GM21786 (cell line): Measurements from ENCODE around the gene SPHK1.

Experiments used
- ATAC-seq: cut with Tn5 transposase; IDR thresholded peaks from one replicate; pipeline ENCODE4 v1.9.1; 2021; ENCODE audit not compliant: unreplicated experiment

Gene SPHK1

DNA sequence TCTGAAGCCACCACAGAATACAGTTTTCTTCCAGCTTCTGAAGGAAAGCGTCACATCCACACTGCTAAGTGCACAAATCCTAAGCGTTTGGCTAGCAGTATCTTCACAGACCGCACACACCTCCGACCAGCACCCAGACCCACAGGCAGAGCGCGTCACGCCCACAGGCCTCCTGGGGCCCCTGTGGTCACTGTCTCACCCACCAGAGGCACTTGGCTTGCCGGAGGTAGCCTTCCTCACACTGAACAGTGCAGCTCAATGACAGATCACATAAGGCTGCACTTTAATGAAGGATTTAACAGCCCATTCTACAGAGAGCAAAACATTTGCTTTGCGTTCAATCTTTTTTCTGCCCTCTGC, 21.2 kb downstream of the SPHK1 start:
- ATAC-seq: no peak

DNA sequence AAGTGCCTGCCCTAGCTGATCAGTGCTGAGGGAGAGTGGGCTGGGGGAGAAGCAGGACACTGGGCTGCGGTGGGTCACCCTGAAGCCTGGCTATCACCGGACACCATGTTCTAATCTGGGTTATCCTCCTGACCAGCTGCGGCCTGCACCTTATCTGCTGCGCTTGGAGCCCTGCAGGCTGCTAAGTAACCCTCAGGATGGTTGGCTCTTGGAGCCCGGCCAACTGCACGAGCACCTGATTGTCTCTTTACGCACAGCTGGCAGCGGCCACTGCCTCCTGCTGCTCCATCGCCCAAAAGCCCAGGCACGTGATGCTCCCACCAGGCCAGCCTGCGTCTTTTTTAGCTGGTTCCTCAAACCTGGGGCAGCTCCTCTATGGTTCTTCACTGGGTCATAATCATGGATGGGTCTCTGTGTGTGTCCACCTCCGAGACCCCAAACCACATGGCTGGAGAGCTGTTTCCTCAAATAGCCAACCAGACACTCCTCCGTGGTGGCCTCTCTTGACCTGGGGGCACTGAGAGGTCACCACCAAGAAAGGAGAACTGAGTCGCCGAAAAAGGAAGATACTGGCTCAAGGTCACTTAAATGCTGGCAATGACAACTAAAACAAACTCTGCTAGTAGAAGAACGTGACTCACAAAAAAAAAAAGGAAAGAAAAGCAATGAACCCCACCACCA, 21.7 kb downstream of the SPHK1 start:
- ATAC-seq: no peak

DNA sequence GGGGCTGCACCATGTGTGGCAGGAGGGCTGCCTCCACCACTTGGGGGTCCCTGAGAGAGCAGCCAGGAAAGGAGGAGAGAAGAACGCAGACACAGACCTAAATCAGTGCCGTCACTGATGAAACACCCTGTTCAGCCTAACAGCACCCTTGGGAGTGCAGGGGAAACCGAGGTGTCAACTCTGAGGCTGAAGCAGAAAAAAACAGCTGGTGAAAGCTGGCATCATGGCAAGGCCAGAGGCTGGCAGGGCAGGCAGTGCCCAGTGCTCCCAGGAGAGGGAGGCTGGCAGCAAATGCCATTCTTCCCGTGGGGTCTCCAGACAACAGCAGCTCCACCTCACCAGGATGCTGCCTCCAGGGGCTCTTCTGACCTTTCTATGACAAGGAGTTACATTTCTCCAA, 23.1 kb downstream of the SPHK1 start:
- ATAC-seq: no peak

DNA sequence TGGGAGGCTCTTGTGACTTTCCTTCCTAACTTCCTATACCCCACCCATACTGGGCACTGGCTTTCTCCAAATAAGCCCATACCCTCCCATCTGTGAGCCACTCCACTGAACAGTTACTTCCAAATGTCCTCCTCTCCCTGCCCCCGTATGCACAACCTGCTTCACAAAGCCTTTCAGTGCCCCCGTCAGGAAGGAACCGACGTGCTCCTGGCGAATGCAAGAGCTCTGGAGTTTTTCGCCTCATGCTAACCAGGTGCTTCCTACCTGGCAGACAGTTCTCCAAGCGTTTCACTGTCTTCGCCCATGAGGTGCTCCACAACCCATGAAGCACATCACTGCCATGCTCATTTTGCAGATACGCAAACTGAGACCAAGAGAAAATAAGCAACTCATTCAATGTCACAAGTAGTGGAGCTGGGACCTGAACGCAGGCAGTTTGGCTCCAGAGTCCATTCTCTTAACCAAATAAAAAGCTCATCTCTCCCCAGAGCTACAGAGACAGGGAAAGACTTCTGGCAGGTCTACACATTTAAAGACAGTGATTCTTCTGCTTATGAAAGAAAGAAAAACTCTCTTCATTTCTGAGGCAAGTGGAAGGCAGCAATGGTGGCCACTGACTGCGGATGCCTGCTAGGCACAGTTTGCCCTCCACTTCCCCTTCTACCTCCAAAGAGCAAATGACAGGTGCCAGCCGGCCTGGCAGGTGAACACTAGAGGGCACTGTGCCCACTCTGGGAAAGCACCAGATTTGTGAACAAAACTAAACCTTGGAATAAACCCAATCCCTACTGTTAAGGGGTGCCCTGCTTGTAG, 23.8 kb downstream of the SPHK1 start:
- no peak for ATAC-seq

DNA sequence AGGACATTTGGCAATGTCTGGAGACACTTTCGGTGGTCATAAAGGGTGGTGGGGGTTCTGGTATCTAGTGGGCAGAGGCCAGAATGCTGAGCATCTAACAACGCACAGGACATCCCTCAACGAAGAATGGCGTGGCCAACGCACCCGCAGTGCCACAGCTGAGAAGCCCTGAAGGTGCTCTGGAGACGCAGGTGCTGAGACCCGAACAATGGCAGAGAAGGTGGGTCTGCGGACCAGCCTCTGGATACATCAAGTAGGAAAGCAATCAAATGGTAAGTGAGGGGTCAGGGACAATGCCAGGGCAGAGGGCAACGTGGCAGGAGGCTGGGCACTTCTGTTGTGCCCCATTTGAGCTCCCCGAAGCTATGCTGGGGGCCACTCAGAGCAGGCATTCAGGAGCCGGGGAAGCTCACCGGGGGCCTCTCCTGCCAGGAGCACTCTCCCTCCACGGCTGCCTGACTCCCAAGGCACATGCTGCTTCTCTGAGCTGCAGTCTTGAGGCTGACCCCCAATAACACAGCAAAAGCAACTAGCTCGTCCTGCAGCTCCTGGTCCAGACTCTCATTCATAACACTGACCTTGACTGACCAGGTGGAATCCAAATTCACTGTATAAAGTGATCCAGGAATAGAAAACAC, 26.0 kb downstream of the SPHK1 start:
- no peak for ATAC-seq

DNA sequence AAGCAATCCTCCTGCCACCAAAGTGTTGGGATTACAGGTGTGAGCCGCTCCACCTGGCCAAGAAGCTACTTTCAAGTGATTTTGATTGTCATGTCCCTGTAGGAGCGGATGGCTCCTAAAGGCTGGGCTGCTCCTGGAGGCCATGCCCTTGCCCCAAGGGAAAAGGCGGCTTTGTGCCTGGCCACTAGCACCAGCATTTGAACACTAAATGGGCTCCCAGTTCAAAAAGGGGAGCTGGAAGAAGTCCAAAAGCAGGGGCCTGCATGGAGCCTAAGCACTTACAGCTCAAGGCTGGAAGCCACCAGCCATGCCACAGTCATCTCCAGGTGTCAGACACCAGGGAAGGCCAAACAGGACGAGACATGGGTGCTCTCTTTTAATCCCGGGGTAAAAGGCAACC, 26.8 kb downstream of the SPHK1 start:
- no peak for ATAC-seq

DNA sequence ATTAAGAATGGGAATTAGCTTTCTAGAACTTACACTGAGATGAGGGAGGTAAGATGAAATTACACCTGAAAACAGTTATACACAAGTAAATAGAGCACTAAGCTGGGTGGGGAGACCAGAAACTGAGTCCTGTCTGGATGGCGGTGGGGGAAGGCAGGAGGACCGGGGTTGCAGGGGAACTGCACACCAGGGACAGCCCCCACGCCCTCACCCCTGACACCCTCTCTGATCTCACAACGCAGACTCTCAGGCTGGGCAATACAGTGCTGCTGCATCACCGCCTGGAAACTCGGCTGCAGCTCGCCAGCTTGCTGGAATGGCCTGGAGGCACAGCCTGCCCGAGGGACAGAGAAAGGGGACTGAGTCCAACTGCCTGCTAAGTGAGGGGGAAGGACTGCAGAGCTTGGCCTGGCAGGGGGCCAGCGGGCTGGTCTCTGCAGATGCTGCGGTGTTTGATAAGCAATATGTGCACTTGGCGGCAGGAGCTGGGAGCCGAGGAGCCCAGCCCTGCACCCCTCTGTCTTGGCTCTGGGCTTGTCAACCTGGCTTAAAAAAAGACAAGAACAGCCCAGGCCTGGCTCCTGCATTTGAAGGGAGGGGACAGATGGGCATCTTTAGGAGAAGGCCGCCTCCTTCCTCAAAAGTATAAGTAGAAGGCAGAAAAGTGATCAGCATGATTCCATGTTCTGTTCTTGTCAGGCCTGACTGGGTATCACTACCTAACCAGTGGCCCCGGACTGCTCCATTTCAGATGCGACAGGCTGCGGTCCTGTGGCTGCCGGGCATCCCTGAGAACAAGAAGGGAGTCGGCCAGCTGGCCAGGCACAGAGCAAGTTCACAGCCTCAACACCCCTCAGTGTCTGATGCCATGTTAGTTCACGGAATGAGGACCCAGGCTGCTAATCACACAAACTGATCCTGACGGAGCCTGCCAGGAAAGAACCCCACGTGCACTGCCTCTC, 30.2 kb downstream of the SPHK1 start:
- ATAC-seq: no peak

DNA sequence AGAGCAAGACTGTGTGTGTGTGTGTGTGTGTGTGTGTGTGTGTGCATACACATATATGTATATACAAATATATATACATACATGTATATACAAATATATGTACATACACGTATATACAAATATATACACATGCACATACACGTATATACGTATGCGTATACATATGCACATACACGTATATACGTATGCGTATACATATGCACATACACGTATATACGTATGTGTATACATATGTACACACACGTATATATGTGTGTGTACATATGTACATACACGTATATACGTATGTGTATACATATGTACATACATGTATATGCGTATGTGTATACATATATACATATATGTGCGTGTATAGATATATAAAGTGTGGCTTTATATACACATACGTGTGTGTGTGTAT, 31.4 kb downstream of the SPHK1 start:
- no peak for ATAC-seq

DNA sequence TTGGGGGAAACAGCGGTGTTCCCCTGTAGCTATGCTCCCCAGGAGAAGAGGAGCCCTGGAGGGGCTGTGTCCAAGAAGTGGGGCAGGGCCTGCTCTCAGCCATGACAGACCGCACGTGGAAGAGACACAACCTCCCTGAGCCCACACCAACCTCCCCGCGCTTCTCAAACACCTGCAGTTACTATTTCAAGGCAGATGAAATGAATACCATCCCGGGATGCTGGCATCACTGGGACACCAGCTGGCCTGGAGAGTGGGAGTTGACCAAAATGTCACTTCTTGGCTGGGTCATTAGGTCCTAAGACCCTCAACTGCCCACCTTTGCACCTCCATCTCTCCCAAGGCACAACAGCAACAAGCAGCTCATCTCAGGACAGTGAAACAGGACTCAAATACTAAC, 32.0 kb downstream of the SPHK1 start:
- ATAC-seq: no peak

DNA sequence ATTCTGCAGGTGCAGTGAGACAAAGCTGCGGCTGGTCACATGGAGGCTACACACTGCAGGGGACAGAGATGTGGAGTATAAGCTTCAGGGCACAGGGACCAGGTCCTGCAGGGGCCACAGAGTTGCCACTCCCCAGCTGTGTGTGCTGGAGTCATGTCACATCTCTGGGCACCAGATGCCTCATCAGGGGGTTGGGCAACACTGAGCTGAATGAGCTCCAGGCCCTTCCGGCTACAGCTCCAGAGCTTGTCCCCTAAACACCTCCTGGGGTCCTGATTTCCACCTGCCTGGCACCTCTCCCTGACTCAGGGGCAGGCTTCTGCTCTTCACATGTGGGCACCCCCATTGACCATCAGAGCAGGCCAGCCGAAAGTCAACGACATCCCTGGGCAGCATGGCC, 32.5 kb downstream of the SPHK1 start:
- ATAC-seq: no peak

DNA sequence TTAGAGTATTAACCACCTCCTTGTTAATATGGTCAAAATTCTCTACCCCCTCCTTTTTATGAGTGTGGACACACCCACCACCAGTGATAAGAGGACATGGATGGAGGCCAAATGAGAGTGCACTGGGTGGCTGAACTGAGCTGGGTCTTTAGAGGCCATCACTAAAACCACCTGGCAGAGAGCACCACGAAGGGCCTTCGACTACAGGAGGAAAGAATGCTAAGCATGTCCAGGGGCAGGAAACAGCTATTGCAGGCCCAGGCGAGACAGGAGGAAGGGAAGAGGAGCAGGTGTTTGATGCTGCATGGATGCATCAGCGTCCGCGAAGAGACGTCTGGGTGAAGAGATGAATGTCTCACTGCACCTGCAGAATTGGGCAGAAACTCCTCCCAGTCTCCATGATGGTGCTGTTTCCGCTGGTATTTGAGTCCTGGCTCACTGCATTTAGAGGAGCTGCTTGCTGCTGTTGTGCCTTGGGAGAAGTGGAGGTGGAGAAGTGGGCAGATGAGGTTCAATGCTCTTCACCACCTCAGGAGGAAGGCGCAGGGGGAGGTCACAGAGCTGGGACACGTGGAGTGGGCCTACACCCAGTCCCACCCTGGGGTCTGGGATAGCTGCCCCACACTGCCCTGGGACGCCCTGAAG, 33.2 kb downstream of the SPHK1 start:
- ATAC-seq: no peak

DNA sequence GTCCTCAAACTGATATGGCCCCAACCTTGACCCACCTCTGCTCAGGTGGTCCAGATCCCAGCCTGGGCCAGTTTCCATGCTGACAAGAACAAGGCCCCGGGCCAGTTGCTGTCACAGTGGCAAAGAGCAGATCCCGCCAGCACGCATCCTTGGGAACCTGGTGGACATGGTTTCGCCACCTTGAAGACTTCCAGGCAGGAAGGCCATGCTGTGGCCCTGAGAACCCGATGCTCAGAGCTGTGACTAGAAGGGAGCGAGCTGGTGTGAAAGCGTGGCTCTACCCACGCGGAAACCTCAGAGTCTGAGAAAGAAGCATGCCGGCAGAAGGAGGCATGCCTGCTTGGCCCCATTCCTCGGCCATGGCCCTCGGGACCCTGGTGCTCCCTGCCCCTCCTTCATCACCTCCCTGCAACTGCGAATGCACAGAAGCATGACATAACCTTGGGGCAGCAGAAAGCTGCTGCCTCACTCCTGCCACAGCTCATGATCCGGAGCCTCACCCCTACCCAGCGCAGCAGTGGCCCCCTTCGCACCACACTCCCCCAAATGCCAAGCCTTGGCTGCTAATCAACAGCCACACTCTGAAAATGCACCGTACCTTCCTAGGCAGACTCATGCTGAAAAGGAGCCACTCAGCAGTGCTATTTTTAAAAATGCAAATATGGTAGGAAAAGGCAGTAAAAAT, 35.3 kb downstream of the SPHK1 start:
- no peak for ATAC-seq

DNA sequence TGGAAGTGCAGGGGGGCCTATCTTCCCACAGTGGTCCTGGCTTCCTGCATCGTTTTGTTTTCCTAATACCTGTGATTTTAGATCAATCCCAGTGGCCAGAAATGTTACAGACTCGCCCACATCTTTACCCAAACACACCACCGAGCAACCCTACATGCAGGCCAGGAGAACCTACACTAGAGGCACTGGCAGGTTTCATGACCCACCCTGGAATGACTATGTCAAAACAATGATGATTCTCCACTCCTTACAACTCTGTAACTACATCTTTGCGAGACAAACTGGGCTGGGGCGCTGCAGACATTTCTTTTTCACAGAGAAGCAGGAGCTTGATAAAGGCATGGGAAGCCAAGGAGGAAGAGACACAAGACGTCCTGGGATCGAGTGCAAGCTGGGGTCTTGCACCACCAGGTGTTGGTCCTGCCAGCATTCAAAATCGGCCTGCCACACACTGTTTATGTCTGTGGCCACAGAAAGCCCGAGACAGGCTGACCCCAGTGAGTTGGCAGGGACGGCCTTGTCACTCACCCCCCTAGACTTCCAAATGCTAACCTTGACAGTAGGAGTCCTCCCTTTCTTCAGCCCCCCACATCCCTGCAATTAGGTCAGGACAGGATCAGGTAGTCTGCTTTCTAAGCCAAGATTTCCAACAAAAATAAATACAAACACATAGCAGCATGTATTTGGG, 36.1 kb downstream of the SPHK1 start:
- no peak for ATAC-seq

DNA sequence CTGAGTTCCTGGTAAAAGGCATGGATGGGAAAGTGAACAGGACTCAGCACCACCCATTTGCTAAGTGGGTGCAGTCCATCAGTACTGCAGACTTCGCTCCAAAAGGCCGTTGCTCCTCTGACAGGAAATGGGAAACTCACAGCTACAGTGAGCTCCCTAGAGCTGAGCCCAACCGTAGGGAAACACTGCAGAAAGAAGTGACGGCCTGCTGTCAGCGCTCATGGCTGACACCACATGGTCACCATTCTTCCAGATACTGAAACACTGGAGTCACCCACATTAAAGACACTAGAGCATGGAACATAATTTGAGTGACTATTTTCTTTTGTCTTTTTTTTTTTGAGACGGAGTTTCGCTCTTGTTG, 36.6 kb downstream of the SPHK1 start:
- ATAC-seq: no peak

DNA sequence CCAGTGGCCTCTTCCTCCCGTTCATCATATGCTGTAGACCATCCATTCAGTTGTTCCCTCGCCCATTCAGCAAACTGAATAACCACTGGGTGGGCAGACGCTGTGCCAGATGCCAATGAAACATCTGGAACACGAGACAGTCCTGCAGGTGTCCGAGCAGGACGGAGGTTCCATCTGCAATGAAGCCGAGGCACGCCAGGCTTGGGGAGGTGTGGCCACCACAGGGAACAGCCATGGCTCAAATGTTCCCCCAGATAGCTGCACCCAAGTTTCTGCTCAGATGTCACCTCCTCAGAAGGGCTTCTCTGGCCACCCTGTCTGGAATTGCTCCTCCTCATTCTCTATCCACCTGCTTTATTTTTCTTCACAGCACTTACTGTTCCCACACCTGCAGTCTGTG, 38.0 kb downstream of the SPHK1 start:
- ATAC-seq: no peak

DNA sequence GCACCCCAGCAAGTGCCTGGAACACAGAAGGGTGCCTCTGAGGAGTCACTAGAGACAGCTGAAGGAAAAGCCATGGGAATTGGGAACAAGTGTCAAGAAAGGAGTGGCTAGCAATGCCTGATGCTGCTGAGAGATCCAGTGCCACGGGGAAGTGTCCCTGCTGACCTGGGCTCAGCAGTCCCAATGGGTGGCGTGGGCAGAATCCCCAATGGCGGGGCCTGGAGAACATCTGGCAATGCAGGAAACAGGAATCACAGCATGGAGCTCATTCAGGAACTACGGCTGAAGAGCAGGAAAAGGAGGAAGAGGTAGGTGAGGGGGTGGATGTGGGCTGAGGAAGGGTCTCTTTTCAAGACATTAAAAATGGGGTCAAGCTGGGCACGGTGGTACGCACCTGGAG, 38.5 kb downstream of the SPHK1 start:
- no peak for ATAC-seq

DNA sequence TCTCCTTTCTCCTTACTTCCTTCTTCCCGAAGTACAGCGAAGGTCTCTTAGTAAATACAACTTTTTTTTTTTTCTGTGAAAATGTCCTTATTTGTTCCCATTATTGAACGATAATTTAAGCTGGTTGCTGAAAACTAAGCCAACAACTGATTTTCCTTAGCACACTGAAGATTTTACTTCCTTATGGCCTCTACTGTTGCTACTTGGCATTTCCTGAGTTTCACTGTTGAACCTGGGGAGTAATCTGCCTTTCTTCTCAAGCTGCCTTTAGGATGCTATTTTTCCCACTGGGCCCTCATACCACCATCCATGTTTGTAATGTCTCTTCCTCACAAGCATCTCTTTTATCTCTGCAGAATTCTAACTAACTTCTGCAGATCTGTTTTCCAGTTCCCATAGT, 42.4 kb downstream of the SPHK1 start:
- ATAC-seq: no peak

DNA sequence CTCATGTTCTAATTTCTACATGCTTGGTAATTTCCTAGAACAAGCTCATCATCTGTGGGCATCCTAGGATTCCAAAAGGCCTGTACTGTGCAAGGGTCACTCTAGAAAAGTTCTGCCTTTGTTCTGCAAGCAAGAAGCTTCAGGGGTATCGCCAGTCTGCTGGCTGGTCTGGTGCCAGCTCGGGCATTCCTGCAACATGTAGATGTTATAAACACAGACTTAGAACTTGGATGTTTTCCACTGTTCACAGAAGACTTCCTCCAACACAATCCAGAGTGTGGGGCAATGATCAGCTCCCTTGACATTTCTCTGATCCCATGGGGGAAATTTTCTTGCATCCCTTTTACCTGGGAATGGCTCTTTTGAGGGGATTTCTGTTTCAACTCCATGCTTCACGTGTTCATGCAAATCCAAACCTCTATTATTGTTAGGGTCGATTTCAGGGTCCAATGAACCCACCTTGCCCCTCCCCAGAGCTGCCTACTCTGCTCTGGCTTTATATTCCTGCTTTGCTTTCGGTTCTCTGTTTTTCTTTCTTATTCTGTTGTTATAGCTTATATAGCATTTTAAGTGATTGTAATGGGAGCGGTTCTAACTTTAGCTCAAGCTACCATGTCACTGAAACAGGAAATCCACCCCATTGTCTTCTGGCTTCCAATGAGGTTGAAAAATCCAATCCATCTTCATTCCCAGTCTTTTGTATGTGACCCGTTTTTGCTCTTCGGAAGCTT, 43.3 kb downstream of the SPHK1 start:
- no peak for ATAC-seq

DNA sequence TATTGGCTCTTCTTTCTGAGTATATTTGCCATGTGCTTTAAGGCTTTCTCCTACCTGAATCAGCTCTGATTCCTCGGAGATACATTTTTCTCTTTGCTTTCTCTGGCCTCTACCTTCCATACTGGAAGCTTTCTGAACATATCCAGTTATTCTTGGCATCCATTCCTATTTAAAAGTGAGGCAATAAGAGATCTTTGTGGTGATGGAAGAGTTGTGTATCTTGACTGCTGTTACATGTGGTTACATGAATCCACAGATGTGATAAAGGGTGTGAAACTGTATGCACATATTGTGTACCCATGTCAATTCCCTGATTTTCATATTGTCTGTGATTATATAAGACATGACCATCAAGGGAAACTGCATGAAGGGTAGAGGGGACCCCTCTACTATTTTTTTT, 44.1 kb downstream of the SPHK1 start:
- ATAC-seq: no peak
